H1 (cell line): ENCODE measurements around the gene ZSWIM7. TPM values are rescaled to one million over a fixed set of nuclear protein-coding genes. Genes with fewer than 3 reads are reported as not detected.

ENCODE experiments used
- CTCF ChIA-PET: fragments of 300-600 bp; sonication (Branson Sonifier 250); formaldehyde crosslinking; loops from one replicate; lab custom pipeline; 2021; ENCODE audit not compliant: partially characterized antibody; lab: Charles Lee
- POLR2A ChIA-PET: fragments of 300-600 bp; sonication (Branson Sonifier 250); formaldehyde crosslinking; loops from one replicate; lab custom pipeline; 2021; ENCODE audit warnings: inconsistent platforms; ENCODE audit not compliant: partially characterized antibody; lab: Charles Lee
- DNase-seq, 2 experiments: peaks; one replicate each; pipeline versions ENCODE4 v3.0.0 to v3.0.0-alpha.2; 2010 to 2022; ENCODE audit warnings: low spot score in 2 of 2, low read depth in 1 of 2, mixed read lengths in 1 of 2
- FAIRE-seq: peaks from 2 replicates; lab custom pipeline; 2011; peaks lifted over from hg19 to GRCh38; lab: Jason Lieb, UNC
- H2AFZ ChIP-seq: 2 replicates; pipeline ENCODE4 v1.8.1; 2012; ENCODE audit warnings: low read length, inconsistent platforms
- H2AK5ac ChIP-seq: 2 replicates; pipeline ENCODE4 v1.6.1; 2013; ENCODE audit warnings: low read depth, low read length
- H2BK120ac ChIP-seq: replicated peaks from 2 replicates; pipeline ENCODE3; 2013; ENCODE audit warnings: low read depth, low read length, inconsistent platforms
- H2BK12ac ChIP-seq: 2 replicates; pipeline ENCODE4 v1.6.1; 2013; ENCODE audit warnings: low read depth, low read length
- H2BK15ac ChIP-seq: 2 replicates; pipeline ENCODE4 v1.6.1; 2013; ENCODE audit warnings: low read length
- H2BK20ac ChIP-seq: 2 replicates; pipeline ENCODE4 v1.6.1; 2013; ENCODE audit warnings: low read length
- H2BK5ac ChIP-seq: 2 replicates; pipeline ENCODE4 v1.6.1; 2013; ENCODE audit warnings: low read depth, low read length
- H3K14ac ChIP-seq: 2 replicates; pipeline ENCODE4 v1.6.1; 2013; ENCODE audit warnings: inconsistent platforms; ENCODE audit not compliant: insufficient read length
- H3K18ac ChIP-seq: 2 replicates; pipeline ENCODE4 v1.6.1; 2013; ENCODE audit warnings: low read length; ENCODE audit errors: extremely low read depth
- H3K23ac ChIP-seq: 2 replicates; pipeline ENCODE4 v1.6.1; 2013; ENCODE audit warnings: inconsistent platforms; ENCODE audit not compliant: insufficient read length
- H3K23me2 ChIP-seq: 2 replicates; pipeline ENCODE4 v1.6.1; 2013; ENCODE audit warnings: low read depth, low read length
- H3K27ac ChIP-seq: 2 replicates; pipeline ENCODE4 v1.6.1; 2011; ENCODE audit warnings: low read depth, low read length, inconsistent platforms
- H3K27me3 ChIP-seq, 4 experiments: replicated peaks in 1 of 4; 1 replicate in 1 of 4; 2 replicates in 3 of 4; pipeline versions ENCODE4 v1.6.1 to v1.8.1; 2011 to 2013; ENCODE audit warnings: low read length in 3 of 4, mild to moderate bottlenecking in 3 of 4, inconsistent platforms in 2 of 4, mixed read lengths in 2 of 4, moderate library complexity in 1 of 4; ENCODE audit not compliant: control insufficient read depth in 3 of 4, insufficient read depth in 3 of 4; ENCODE audit errors: extremely low read depth in 1 of 4
- H3K36me3 ChIP-seq, 4 experiments: 2 replicates each; pipeline versions ENCODE4 v1.6.1 to v1.8.1; 2011 to 2013; ENCODE audit warnings: mild to moderate bottlenecking in 4 of 4, low read length in 3 of 4, moderate library complexity in 2 of 4, control low read depth in 1 of 4, inconsistent platforms in 1 of 4; ENCODE audit not compliant: insufficient read depth in 4 of 4, control insufficient read depth in 2 of 4
- H3K4ac ChIP-seq: replicated peaks from 2 replicates; pipeline ENCODE3; 2013; ENCODE audit warnings: low read length, low read depth, mixed read lengths, inconsistent platforms; ENCODE audit not compliant: insufficient read length
- H3K4me1 ChIP-seq, 4 experiments: replicated peaks in 1 of 4; 1 replicate in 1 of 4; 2 replicates in 3 of 4; pipeline versions ENCODE4 v1.6.1 to v1.8.1; 2011 to 2013; ENCODE audit warnings: low read length in 3 of 4, inconsistent platforms in 2 of 4, mixed read lengths in 1 of 4; ENCODE audit not compliant: insufficient read depth in 4 of 4, control insufficient read depth in 3 of 4
- H3K4me2 ChIP-seq, 2 experiments: 2 replicates each; pipeline versions ENCODE4 v1.6.1 to v1.8.1; 2011 to 2013; ENCODE audit warnings: low read depth in 2 of 2, low read length in 2 of 2, control low read depth in 1 of 2, inconsistent platforms in 1 of 2, mild to moderate bottlenecking in 1 of 2; ENCODE audit not compliant: insufficient read depth in 1 of 2
- H3K4me3 ChIP-seq, 4 experiments: fragments of 200-600, 300-600 bp in 1 of 4; sonication (generic), shearing (Covaris generic), sonication (Bioruptor Twin) in 1 of 4; 2 replicates each; pipeline versions ENCODE4 v1.5.1 to v1.8.1; 2011 to 2016; ENCODE audit warnings: low read length in 4 of 4, low read depth in 3 of 4, control low read depth in 2 of 4, inconsistent platforms in 2 of 4, mild to moderate bottlenecking in 2 of 4, mixed read lengths in 1 of 4, moderate library complexity in 1 of 4; ENCODE audit not compliant: insufficient read depth in 2 of 4; ENCODE audit errors: extremely low read depth in 1 of 4
- H3K56ac ChIP-seq: replicated peaks from 2 replicates; pipeline ENCODE3; 2013; ENCODE audit warnings: low read depth, mild to moderate bottlenecking, mixed read lengths, low read length, inconsistent platforms; ENCODE audit not compliant: insufficient read length
- H3K79me1 ChIP-seq: 2 replicates; pipeline ENCODE4 v1.6.1; 2013; ENCODE audit warnings: low read depth, low read length, control low read depth
- H3K79me2 ChIP-seq, 2 experiments: 2 replicates each; pipeline versions ENCODE4 v1.6.1 to v1.8.1; 2012 to 2013; ENCODE audit warnings: low read length in 2 of 2, mild to moderate bottlenecking in 2 of 2, inconsistent platforms in 1 of 2; ENCODE audit not compliant: insufficient read depth in 2 of 2, control insufficient read depth in 1 of 2
- H3K9ac ChIP-seq, 4 experiments: replicated peaks in 1 of 4; 1 replicate in 1 of 4; 2 replicates in 3 of 4; pipeline versions ENCODE4 v1.6.1 to v1.8.1; 2011 to 2013; ENCODE audit warnings: low read depth in 3 of 4, low read length in 3 of 4, control low read depth in 2 of 4, mild to moderate bottlenecking in 2 of 4, moderate library complexity in 2 of 4, inconsistent platforms in 1 of 4; ENCODE audit errors: extremely low read depth in 1 of 4
- H3K9me3 ChIP-seq, 2 experiments: 2 replicates each; pipeline versions ENCODE4 v1.6.1 to v1.8.1; 2012 to 2013; ENCODE audit warnings: mild to moderate bottlenecking in 2 of 2, moderate library complexity in 2 of 2, control low read depth in 1 of 2, inconsistent platforms in 1 of 2, low read depth in 1 of 2, low read length in 1 of 2, mixed read lengths in 1 of 2; ENCODE audit not compliant: insufficient read depth in 2 of 2
- H4K20me1 ChIP-seq, 2 experiments: replicated peaks in 1 of 2; 2 replicates each; pipeline versions ENCODE3 to v1.8.1; 2011 to 2013; ENCODE audit warnings: inconsistent platforms in 2 of 2, low read length in 2 of 2, mild to moderate bottlenecking in 1 of 2; ENCODE audit not compliant: insufficient read depth in 2 of 2, control insufficient read depth in 1 of 2
- H4K5ac ChIP-seq: 2 replicates; pipeline ENCODE4 v1.6.1; 2013; ENCODE audit warnings: low read length, low read depth, mixed read lengths, inconsistent platforms; ENCODE audit not compliant: insufficient read length
- H4K8ac ChIP-seq: 2 replicates; pipeline ENCODE4 v1.8.0; 2013; ENCODE audit warnings: mild to moderate bottlenecking, moderate library complexity, low read length, inconsistent platforms; ENCODE audit not compliant: insufficient read depth; ENCODE audit errors: extremely low read depth
- H4K91ac ChIP-seq: replicated peaks from 2 replicates; pipeline ENCODE3; 2013; ENCODE audit warnings: low read length, mixed read lengths, inconsistent platforms; ENCODE audit not compliant: insufficient read length
- ASH2L ChIP-seq: fragments of 200-600, 300-600 bp; sonication (generic); IDR thresholded peaks from one replicate; pipeline ENCODE4 v1.7.1; 2017; ENCODE audit warnings: low read length
- ATF2 ChIP-seq: IDR thresholded peaks from 2 replicates; pipeline ENCODE4 v1.6.1; 2012; ENCODE audit warnings: low read length, inconsistent platforms
- BACH1 ChIP-seq: IDR thresholded peaks from 2 replicates; pipeline ENCODE4 v1.6.1; 2012; ENCODE audit warnings: low read length, improper control_type of control experiment
- CREB1 ChIP-seq: IDR thresholded peaks from 2 replicates; pipeline ENCODE4 v1.6.1; 2012; ENCODE audit warnings: inconsistent platforms
- HDAC2 ChIP-seq, 2 experiments: fragments of 300-600 bp in 1 of 2; sonication (generic) in 1 of 2; IDR thresholded peaks; 2 replicates each; pipeline ENCODE4 v1.6.1; 2011 to 2012; ENCODE audit warnings: low read depth in 2 of 2, low read length in 2 of 2, mild to moderate bottlenecking in 2 of 2, moderate library complexity in 2 of 2, borderline replicate concordance in 1 of 2, inconsistent platforms in 1 of 2
- RFX5 ChIP-seq: IDR thresholded peaks from 2 replicates; pipeline ENCODE4 v1.6.1; 2011; ENCODE audit warnings: low read depth, low read length, improper control_type of control experiment, borderline replicate concordance
- SP4 ChIP-seq: IDR thresholded peaks from 2 replicates; pipeline ENCODE4 v1.6.1; 2012; ENCODE audit warnings: low read length, inconsistent platforms
- SUZ12 ChIP-seq: fragments of 200-600 bp; sonication (generic); IDR thresholded peaks from 2 replicates; pipeline ENCODE4 v1.6.1; 2012; ENCODE audit warnings: mild to moderate bottlenecking, inconsistent platforms, low read length, moderate library complexity, mixed read lengths
- TBP ChIP-seq: IDR thresholded peaks from 2 replicates; pipeline ENCODE4 v1.6.1; 2011; ENCODE audit warnings: low read depth, low read length, improper control_type of control experiment
- YY1 ChIP-seq: IDR thresholded peaks from 2 replicates; pipeline ENCODE4 v1.6.1; 2011; ENCODE audit warnings: low read depth, mild to moderate bottlenecking, low read length
- WGBS, 2 experiments: shearing (Covaris generic) in 1 of 2; methylation state at CpG; one replicate each; pipeline versions ENCODE4 v1.1.6 to v1.1.7; 2013 to 2015; ENCODE audit warnings: low lambda C conversion rate in 2 of 2, mixed read lengths in 2 of 2, inconsistent platforms in 1 of 2, low coverage in 1 of 2, missing lambda C conversion rate in 1 of 2; ENCODE audit not compliant: insufficient replicate concordance in 2 of 2, insufficient coverage in 1 of 2, insufficient read length in 1 of 2; ENCODE audit errors: extremely low coverage in 1 of 2, missing lambda C conversion rate in 1 of 2; 5-methylcytosine and 5-hydroxymethylcytosine counted together
- polyA plus RNA-seq, 7 experiments: library from polyadenylated mRNA; depleted of rRNA in 3 of 7; stranded (reverse) in 5 of 7; unstranded in 2 of 7; fragments of >200 nt in 5 of 7; fragments of 200-250 nt in 2 of 7; gene quantifications; 1 replicate in 5 of 7; 2 replicates in 1 of 7; 4 replicates in 1 of 7; pipeline versions ENCODE4 v1.2.1 to v1.2.3, GENCODE V29; 2011 to 2013; ENCODE audit warnings: missing spikeins in 2 of 7, mixed read lengths in 2 of 7
- total RNA-seq: library from RNA; stranded (reverse); fragmentation: NEBNext Ultra II Directional; extraction: Animal tissue kit (Norgen Biotek cat#: 25700); gene quantifications from 2 replicates; pipeline ENCODE4 v1.2.1, GENCODE V29; 2021

Gene ZSWIM7
- total and polyA plus RNA-seq, 2 of the 8 experiments (the other 6 are each of a cell fraction or from before 2014, with no cell fraction given): 39.3 to 57.7 TPM

GRCh38 chr17:15957206-15957605, 42.3 kb downstream of the ZSWIM7 start:
- no peak overlapping the region for H3K4me3 ChIP-seq
- ChIA-PET CTCF (no interaction called here), POLR2A (interaction anchor here (1.4 to 2.4 kb wide), 2 partner anchors 9 to 18 kb away, joined by 3 to 12 read pairs; no protein-coding TSS in a partner anchor)
- peaks cover 0 to 6% (median 3%) of the 10 kb centered on the region in 4 experiments; a peak in 3 of 7 replicates for H3K4me1 ChIP-seq
- TF ChIP-seq RFX5 (no peak), YY1 (no peak), SUZ12 (no peak), BACH1 (no peak), HDAC2 (IDR thresholded peaks at IDR 0.05; ENCODE audit: borderline replicate concordance in 1 of 2, low read depth in 2 of 2, low read length in 2 of 2) (no peak), ASH2L (no peak), TBP (no peak), ATF2 (no peak), SP4 (no peak), CREB1 (no peak)
- H4K20me1 ChIP-seq: no peaks in the 10 kb centered on the region
- no peak overlapping the region for H3K56ac ChIP-seq
- no peaks in the 10 kb centered on the region for H3K36me3 ChIP-seq
- no peaks in the 10 kb centered on the region for H3K9me3 ChIP-seq
- no peak for FAIRE-seq
- no peak overlapping the region for H3K23ac ChIP-seq
- no peak for DNase-seq
- H2BK15ac ChIP-seq: peak overlapping the region; percentile 66; the same call in 1 of the 2 replicates
- H3K27ac ChIP-seq: no peak overlapping the region
- no peak overlapping the region for H2BK5ac ChIP-seq
- no peak overlapping the region for H3K4me2 ChIP-seq
- WGBS, 2 experiments: 97% methylated on average over 6 of the region's 6 CpGs; no CpG with 5 or more reads in 1 of the 2 experiments
- no peak overlapping the region for H4K8ac ChIP-seq
- H4K5ac ChIP-seq: no peak overlapping the region
- H3K23me2 ChIP-seq: no peaks in the 10 kb centered on the region
- H3K79me1 ChIP-seq: no peaks in the 10 kb centered on the region
- H2BK120ac ChIP-seq: no peak overlapping the region
- H3K79me2 ChIP-seq: no peaks in the 10 kb centered on the region
- H3K9ac ChIP-seq: no peak overlapping the region
- H3K18ac ChIP-seq: no peak overlapping the region
- H2BK12ac ChIP-seq: peak overlapping the region; percentile 60; the same call in 1 of the 2 replicates
- no peak overlapping the region for H4K91ac ChIP-seq
- H2BK20ac ChIP-seq: peak overlapping the region; percentile 29; the same call in 1 of the 2 replicates
- no peaks in the 10 kb centered on the region for H3K27me3 ChIP-seq
- H3K4ac ChIP-seq: no peak overlapping the region
- H2AFZ ChIP-seq: no peak overlapping the region
- H2AK5ac ChIP-seq: peak overlapping the region; percentile 18; the same call in 1 of the 2 replicates
- H3K14ac ChIP-seq: no peak overlapping the region
